HepG2 (cell line): ENCODE data around the gene CCDC144A. TPM values are rescaled to one million over a fixed set of nuclear protein-coding genes. Genes with fewer than 3 reads are reported as not detected.

Experiments used
- ARID5B ChIP-seq: IDR thresholded peaks from 2 replicates; pipeline ENCODE4 v1.4.0; 2020; ENCODE audit warnings: mild to moderate bottlenecking, missing genetic modification reagents
- FOSL2 ChIP-seq: sonication (generic); formaldehyde crosslinking; IDR thresholded peaks from 2 replicates; pipeline ENCODE4 v1.4.0; 2020; ENCODE audit warnings: missing genetic modification reagents
- GRHL1 ChIP-seq: sonication (generic); formaldehyde crosslinking; conservative IDR thresholded peaks from 2 replicates; pipeline ENCODE4 v1.8.0; 2022; ENCODE audit warnings: missing genetic modification reagents
- HES4 ChIP-seq: sonication (generic); formaldehyde crosslinking; IDR thresholded peaks from 2 replicates; pipeline ENCODE4 v1.9.0; 2021; ENCODE audit warnings: mild to moderate bottlenecking, missing genetic modification reagents, borderline replicate concordance
- HMG20A ChIP-seq: IDR thresholded peaks from 2 replicates; pipeline ENCODE4 v1.6.1; 2016; ENCODE audit warnings: borderline replicate concordance
- JUN ChIP-seq: sonication (generic); formaldehyde crosslinking; IDR thresholded peaks from 2 replicates; pipeline ENCODE4 v1.4.0; 2020; ENCODE audit warnings: mild to moderate bottlenecking, missing genetic modification reagents
- MZF1 ChIP-seq: sonication (generic); formaldehyde crosslinking; IDR thresholded peaks from 2 replicates; pipeline ENCODE4 v1.8.1; 2023; ENCODE audit warnings: mild to moderate bottlenecking, missing genetic modification reagents, borderline replicate concordance
- POLR2AphosphoS2 ChIP-seq: IDR thresholded peaks from 2 replicates; pipeline ENCODE4 v1.6.1; 2011; ENCODE audit warnings: low read depth, low read length, improper control_type of control experiment
- PTBP1 ChIP-seq: fragments of 200-400 bp; formaldehyde crosslinking; IDR thresholded peaks from 2 replicates; pipeline ENCODE4 v1.6.1; 2018; ENCODE audit warnings: low read length, low read depth; ENCODE audit not compliant: poor library complexity, severe bottlenecking
- TIGD3 ChIP-seq: sonication (generic); formaldehyde crosslinking; IDR thresholded peaks from 2 replicates; pipeline ENCODE4 v1.5.1; 2020; ENCODE audit warnings: mild to moderate bottlenecking, missing genetic modification reagents, borderline replicate concordance
- TSC22D2 ChIP-seq: sonication (generic); formaldehyde crosslinking; IDR thresholded peaks from 2 replicates; pipeline ENCODE4 v1.5.1; 2020; ENCODE audit warnings: missing genetic modification reagents, mild to moderate bottlenecking, borderline replicate concordance
- YEATS2 ChIP-seq: sonication (generic); formaldehyde crosslinking; IDR thresholded peaks from 2 replicates; pipeline ENCODE4 v1.4.0; 2020; ENCODE audit warnings: missing genetic modification reagents, borderline replicate concordance
- ZFP1 ChIP-seq: IDR thresholded peaks from 2 replicates; pipeline ENCODE4 v1.6.1; 2016
- ZFP36L2 ChIP-seq: sonication (generic); formaldehyde crosslinking; IDR thresholded peaks from 2 replicates; pipeline ENCODE4 v1.4.0; 2020; ENCODE audit warnings: missing genetic modification reagents
- ZFP62 ChIP-seq: sonication (generic); formaldehyde crosslinking; IDR thresholded peaks from 2 replicates; pipeline ENCODE4 v1.4.0; 2020; ENCODE audit warnings: missing genetic modification reagents
- ZNF3 ChIP-seq: IDR thresholded peaks from 2 replicates; pipeline ENCODE4 v1.7.0; 2017; ENCODE audit warnings: inconsistent platforms
- ZNF354B ChIP-seq: sonication (generic); formaldehyde crosslinking; IDR thresholded peaks from 2 replicates; pipeline ENCODE4 v1.8.0; 2022; ENCODE audit warnings: mild to moderate bottlenecking, missing genetic modification reagents
- ZNF484 ChIP-seq: sonication (generic); formaldehyde crosslinking; IDR thresholded peaks from 2 replicates; pipeline ENCODE4 v1.5.1; 2020; ENCODE audit warnings: mild to moderate bottlenecking, low read depth, missing genetic modification reagents, borderline replicate concordance
- ZNF589 ChIP-seq: sonication (generic); formaldehyde crosslinking; conservative IDR thresholded peaks from 2 replicates; pipeline ENCODE4 v1.8.0; 2022; ENCODE audit warnings: mild to moderate bottlenecking, moderate library complexity, missing genetic modification reagents
- ZNF615 ChIP-seq: sonication (generic); formaldehyde crosslinking; IDR thresholded peaks from 2 replicates; pipeline ENCODE4 v1.5.0; 2020; ENCODE audit warnings: mild to moderate bottlenecking, missing genetic modification reagents, borderline replicate concordance
- ZNF660 ChIP-seq: sonication (generic); formaldehyde crosslinking; IDR thresholded peaks from 2 replicates; pipeline ENCODE4 v1.5.1; 2020; ENCODE audit warnings: mild to moderate bottlenecking, low read depth, missing genetic modification reagents, borderline replicate concordance
- ZNF703 ChIP-seq: sonication (generic); formaldehyde crosslinking; IDR thresholded peaks from 2 replicates; pipeline ENCODE4 v1.5.1; 2020; ENCODE audit warnings: missing genetic modification reagents, mild to moderate bottlenecking, moderate library complexity, borderline replicate concordance
- polyA plus RNA-seq, 8 experiments: library from polyadenylated mRNA; depleted of rRNA in 3 of 8; stranded (reverse) in 7 of 8; unstranded in 1 of 8; fragments of >200 nt; fragmentation: Illumina TruSeq in 4 of 8; extraction: Trizol in 4 of 8; gene quantifications; 2 replicates each; pipeline versions ENCODE4 v1.2.1 to v1.2.3, GENCODE V29; 2011 to 2016; ENCODE audit warnings: low read depth in 4 of 8, missing spikeins in 1 of 8, mixed read lengths in 1 of 8; ENCODE audit not compliant: insufficient read depth in 1 of 8
- total RNA-seq, 5 experiments: library from RNA; depleted of rRNA; stranded (reverse); fragments of >200 nt; fragmentation: Illumina TruSeq; extraction: Trizol; gene quantifications; 2 replicates each; pipeline ENCODE4 v1.2.3, GENCODE V29; 2016; ENCODE audit warnings: low read depth in 1 of 5

The CCDC144A gene
- total and polyA plus RNA-seq, 2 of the 13 experiments (the other 11 are each of a cell fraction or from before 2014, with no cell fraction given), result 0.09 TPM; not detected in 1

GRCh38 chr17:16653367-16654041, 36.5 kb upstream of the CCDC144A start, which contains the start of gene ZNF624 (continued):
- no peak for TF ChIP-seq GRHL1
- no peak for TF ChIP-seq ZNF660
- TF ChIP-seq ZNF703 (CRISPR knock-in tag), result peak; percentile 62; the same call in 1 of the 2 replicates
- TF ChIP-seq ZFP1 (CRISPR knock-in tag), result 0 out of 2 replicates have a peak, but pooled peaks have one; percentile 11
- 0 out of 2 replicates have a peak, but pooled peaks have one; percentile 39 for TF ChIP-seq ZNF484 (CRISPR knock-in tag)
- TF ChIP-seq PTBP1, result peak; percentile 84
- TF ChIP-seq FOSL2 (CRISPR knock-in tag), result no peak; the same call in 1 of the 2 replicates
- TF ChIP-seq ZFP62 (CRISPR knock-in tag), result no peak
- no peak for TF ChIP-seq ZFP36L2
- TF ChIP-seq YEATS2 (CRISPR knock-in tag), result peak; percentile 80; the same call in 1 of the 2 replicates
- no peak for TF ChIP-seq ZNF615 (CRISPR knock-in tag)
- peak; percentile 82 for TF ChIP-seq HES4 (CRISPR knock-in tag)
- no peak for TF ChIP-seq ZNF3 (CRISPR knock-in tag)
- no peak; the same call in 1 of the 2 replicates for TF ChIP-seq MZF1 (CRISPR knock-in tag)
- TF ChIP-seq POLR2AphosphoS2, result no peak
- TF ChIP-seq TIGD3 (CRISPR knock-in tag), result no peak
- no peak for TF ChIP-seq ZNF589 (CRISPR knock-in tag)
- TF ChIP-seq HMG20A (CRISPR knock-in tag), result no peak
- peak; percentile 69 for TF ChIP-seq ARID5B (CRISPR knock-in tag)
- TF ChIP-seq TSC22D2 (CRISPR knock-in tag), result no peak
- peak; percentile 27; the same call in 1 of the 2 replicates for TF ChIP-seq ZNF354B (CRISPR knock-in tag)
- TF ChIP-seq JUN (CRISPR knock-in tag), result no peak
